HTERT RPE-1 (cell line): ENCODE measurements around the gene UPK1A.
"Not testable (repeated sequence)": the region's sequence is repeated elsewhere in the genome, so short reads cannot be mapped to it uniquely, and the experiment has no call there.

Experiments
- in situ Hi-C: fragments of 300-500 bp; cut with MboI; formaldehyde crosslinking; loops from 4 replicates; pipeline ENCODE4 v1.14.3; 2020; ENCODE audit warnings: low sequenced_read_pairs

The UPK1A gene

GRCh38 chr19:35716801-35717664 is 50.7 kb downstream of the UPK1A start:
- in situ Hi-C loops, result no loop called here

GRCh38 chr19:35717665-35718344 is 51.5 kb downstream of the UPK1A start, which contains the start of gene KMT2B:
Gene KMT2B, plus strand, starts transcription at chr19:35718003. Its CDS starts 16 bp downstream, at chr19:35718019.
- in situ Hi-C loops, result no loop called here

- in situ Hi-C loops, result no loop called here
These were observed 52.2 kb downstream of the UPK1A start for GRCh38 chr19:35718345-35719041.

- in situ Hi-C loops, result no loop called here
These were observed 53.3 kb downstream of the UPK1A start for GRCh38 chr19:35719402-35720162.

- in situ Hi-C loops, result no loop called here
These were observed 53.8 kb downstream of the UPK1A start for GRCh38 chr19:35720163-35720524.

GRCh38 chr19:35720648-35721047 is 54.3 kb downstream of the UPK1A start:
- in situ Hi-C loops, result no loop called here

- in situ Hi-C loops, result no loop called here
These were observed 55.1 kb downstream of the UPK1A start for GRCh38 chr19:35721374-35721773.

- in situ Hi-C loops, result no loop called here
These were observed 56.1 kb downstream of the UPK1A start for GRCh38 chr19:35722461-35722860.

- in situ Hi-C loops, result no loop called here
These were observed 56.6 kb downstream of the UPK1A start for GRCh38 chr19:35722897-35723296.

GRCh38 chr19:35723671-35724070 is 57.4 kb downstream of the UPK1A start:
- in situ Hi-C loops, result no loop called here

- in situ Hi-C loops, result not testable (repeated sequence)
These were observed 57.8 kb downstream of the UPK1A start for GRCh38 chr19:35724132-35724531.

- in situ Hi-C loops, result no loop called here
These were observed 58.2 kb downstream of the UPK1A start for GRCh38 chr19:35724560-35724959.

- in situ Hi-C loops, result no loop called here
These were observed 59.0 kb downstream of the UPK1A start for GRCh38 chr19:35725216-35725861.

GRCh38 chr19:35727053-35727955 is 61.0 kb downstream of the UPK1A start:
- in situ Hi-C loops, result no loop called here
